AG04449 (cell line): Measurements from ENCODE around the gene PDE4D.
A peak's percentile ranks its signal among the peaks of the same experiment; 100 is the strongest.

Source experiments
- CTCF ChIA-PET: fragments of 350-600 bp; formaldehyde crosslinking; extraction: SDS; loops from one replicate; lab custom pipeline; 2021; ENCODE audit warnings: antibody characterized with exemption; lab: Yijun Ruan, JAX
- POLR2A ChIA-PET: fragments of 400-600, 350-600 bp; formaldehyde crosslinking; extraction: SDS; loops from one replicate; lab custom pipeline; 2020; ENCODE audit warnings: antibody characterized with exemption, inconsistent platforms; lab: Yijun Ruan, JAX
- DNase-seq: peaks from one replicate; pipeline ENCODE4 v3.0.0-alpha.2; 2010; ENCODE audit warnings: low read depth, low spot score
- H3K4me3 ChIP-seq: 2 replicates; pipeline ENCODE4 v1.5.1; 2011; ENCODE audit warnings: low read depth, mild to moderate bottlenecking, control low read depth, low read length
- CTCF ChIP-seq: IDR thresholded peaks from one replicate; pipeline ENCODE4 v1.5.1; 2011; ENCODE audit warnings: mild to moderate bottlenecking, moderate library complexity, low read length, control low read depth, inconsistent platforms; ENCODE audit not compliant: insufficient read depth; ENCODE audit errors: missing control alignments

The PDE4D gene

DNA sequence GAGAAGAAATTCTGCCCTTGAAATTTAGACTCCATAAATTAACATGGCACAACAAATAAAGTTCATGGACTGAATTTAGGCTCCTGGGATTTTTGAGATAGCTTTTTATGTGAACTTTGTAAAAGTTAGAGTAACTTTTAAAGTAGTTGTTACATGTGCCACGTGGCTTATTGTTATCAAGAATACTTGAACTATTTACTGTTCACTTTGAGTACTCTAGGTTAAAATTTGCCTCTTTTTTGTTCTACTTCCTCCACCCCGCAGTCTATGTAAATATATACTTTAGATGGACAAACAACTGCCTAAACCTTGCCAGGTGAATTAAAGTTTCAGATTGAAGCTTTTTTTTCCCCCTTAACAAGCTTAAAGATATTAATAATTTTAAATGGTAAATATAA is 852.7 kb downstream of the PDE4D start:
- no peak overlapping the region for H3K4me3 ChIP-seq
- CTCF ChIA-PET, result interaction anchor here (1.4 to 2.4 kb wide), 2 partner anchors 8 to 134 kb away, joined by 4 to 9 read pairs; no protein-coding TSS in a partner anchor
- no peak for DNase-seq
- POLR2A ChIA-PET, result no interaction called here
- TF ChIP-seq CTCF, result no peak

DNA sequence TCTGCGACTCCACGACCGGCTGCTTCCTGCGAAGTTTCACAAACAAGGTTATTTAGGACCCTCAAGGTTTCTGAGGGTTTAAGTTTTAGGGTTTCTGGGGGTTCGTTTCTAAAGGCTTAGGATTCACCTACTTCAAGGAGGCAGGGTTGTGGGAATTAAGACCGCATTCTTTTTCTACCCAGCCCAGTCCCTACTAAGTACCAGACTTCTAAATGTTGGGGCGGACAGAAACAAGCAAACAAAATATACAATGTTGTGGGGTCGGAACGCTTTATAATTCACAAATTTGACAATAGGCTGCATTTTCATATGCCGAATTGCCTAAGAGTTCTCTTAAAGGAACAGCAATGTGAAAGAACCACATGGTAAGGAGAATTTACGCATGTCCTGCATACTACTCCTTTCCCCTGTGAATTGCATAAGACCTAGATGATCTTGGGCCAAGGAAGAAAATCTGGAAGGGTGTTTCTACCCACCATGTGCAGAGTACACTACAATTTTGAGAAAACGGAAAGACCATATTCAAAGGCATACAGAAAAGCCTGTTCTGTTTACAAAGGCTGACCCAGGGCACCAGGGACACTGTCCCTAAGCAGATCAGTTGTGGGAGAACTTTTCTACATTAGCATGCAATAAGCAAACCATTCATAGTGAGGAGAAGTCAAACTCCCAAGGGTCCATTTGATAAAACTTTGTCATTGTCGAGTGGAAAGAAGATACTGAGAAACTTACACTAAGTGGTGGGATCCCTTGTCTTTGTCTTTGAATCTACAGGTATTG is 853.3 kb downstream of the PDE4D start:
- ChIA-PET CTCF (interaction anchor here (2.4 kb wide), 1 partner anchor 134 kb away, joined by 9 read pairs; no protein-coding TSS in a partner anchor), POLR2A (interaction anchor here (1.2 kb wide), 1 partner anchor 24 kb away, joined by 3 read pairs; no protein-coding TSS in a partner anchor)
- DNase-seq, result no peak
- peak overlapping the region; percentile 81 for H3K4me3 ChIP-seq
- TF ChIP-seq CTCF, result no peak

DNA sequence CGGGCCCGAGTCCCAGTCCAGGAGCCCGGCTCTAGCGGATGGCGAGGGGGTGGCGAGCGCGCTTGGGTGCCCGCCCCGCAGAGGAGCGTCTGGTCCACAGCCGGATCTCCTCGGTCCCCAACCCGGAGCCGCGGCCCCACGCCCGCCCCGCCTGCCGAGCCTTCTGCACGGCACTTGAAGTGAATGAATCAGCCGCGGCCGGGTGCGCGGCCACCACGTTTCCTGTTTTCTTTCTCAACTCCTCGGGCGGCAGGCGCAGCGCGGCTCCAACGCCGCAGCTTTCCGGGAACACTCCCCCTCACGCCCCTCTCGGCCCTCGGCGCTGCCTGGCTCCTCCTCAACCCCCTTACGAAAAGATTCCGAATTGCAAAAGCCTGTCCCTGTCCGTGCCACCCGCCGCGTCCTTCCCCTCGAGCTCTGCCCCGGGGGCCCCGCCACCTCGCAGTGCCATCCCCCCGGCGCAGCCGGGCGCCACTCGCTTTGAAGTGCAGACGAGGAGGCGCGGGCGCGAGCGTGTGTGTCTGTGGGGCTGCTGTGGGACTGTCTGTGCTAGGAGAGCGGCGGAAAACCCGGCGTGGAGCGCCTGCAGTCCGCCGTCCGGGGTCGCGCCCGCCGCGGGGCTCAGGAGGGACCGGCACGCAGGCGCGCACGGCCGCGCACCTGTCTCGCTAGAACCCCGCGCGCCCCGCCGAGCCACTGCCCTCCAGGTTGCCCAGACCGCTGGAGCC is 854.1 kb downstream of the PDE4D start:
- peak overlapping the region; percentile 81 for H3K4me3 ChIP-seq
- POLR2A ChIA-PET, result interaction anchor here (1.2 kb wide), 2 partner anchors 25 to 41 kb away, joined by 3 to 5 read pairs; no protein-coding TSS in a partner anchor
- no peak for TF ChIP-seq CTCF
- no peak for DNase-seq
- CTCF ChIA-PET, result interaction anchor here (1.0 to 1.5 kb wide), 3 partner anchors 31 to 135 kb away, joined by 3 to 12 read pairs (median 5); no protein-coding TSS in a partner anchor

DNA sequence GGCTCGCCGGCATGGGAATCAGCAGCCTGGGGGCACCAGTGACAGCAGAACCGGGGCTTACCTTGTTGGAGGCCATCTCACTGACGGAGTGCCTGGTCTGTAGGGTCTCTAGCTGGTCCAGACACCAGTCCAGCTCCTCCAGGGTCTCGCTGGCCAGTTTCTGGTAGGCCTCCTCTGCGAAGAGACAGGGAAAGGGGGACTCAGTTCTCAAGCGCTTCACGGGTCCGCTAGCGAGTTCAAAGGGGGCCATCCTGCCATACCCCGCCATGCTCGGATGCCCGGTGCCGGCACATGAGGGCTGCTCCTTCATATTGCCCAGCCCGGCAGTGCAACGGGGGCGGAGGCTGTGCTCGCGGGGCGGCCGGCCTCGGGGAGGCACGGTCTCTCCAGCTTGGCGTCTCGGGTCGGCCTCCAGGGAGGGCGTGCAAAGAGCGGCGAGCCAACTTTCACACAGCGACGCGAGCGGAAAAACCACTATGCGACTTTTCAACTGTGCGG is 854.7 kb downstream of the PDE4D start:
- CTCF ChIA-PET, result interaction anchor here (1.0 to 1.5 kb wide), 3 partner anchors 31 to 135 kb away, joined by 3 to 12 read pairs (median 5); no protein-coding TSS in a partner anchor
- POLR2A ChIA-PET, result interaction anchor here (1.2 kb wide), 2 partner anchors 26 to 41 kb away, joined by 3 to 5 read pairs; no protein-coding TSS in a partner anchor
- DNase-seq, result no peak
- TF ChIP-seq CTCF, result no peak
- H3K4me3 ChIP-seq, result peak overlapping the region; percentile 81

GRCh38 chr5:59037941-59038797 is 855.4 kb downstream of the PDE4D start:
- H3K4me3 ChIP-seq, result peak overlapping the region; percentile 81
- POLR2A ChIA-PET, result interaction anchor here (1.2 kb wide), 1 partner anchor 42 kb away, joined by 5 read pairs; no protein-coding TSS in a partner anchor
- CTCF ChIA-PET, result interaction anchor here (1.0 to 2.5 kb wide), 4 partner anchors 30 to 150 kb away, joined by 3 to 12 read pairs (median 6); no protein-coding TSS in a partner anchor
- no peak for TF ChIP-seq CTCF
- DNase-seq, result no peak
